ENCODE data around the gene ITGAV.

DNA sequence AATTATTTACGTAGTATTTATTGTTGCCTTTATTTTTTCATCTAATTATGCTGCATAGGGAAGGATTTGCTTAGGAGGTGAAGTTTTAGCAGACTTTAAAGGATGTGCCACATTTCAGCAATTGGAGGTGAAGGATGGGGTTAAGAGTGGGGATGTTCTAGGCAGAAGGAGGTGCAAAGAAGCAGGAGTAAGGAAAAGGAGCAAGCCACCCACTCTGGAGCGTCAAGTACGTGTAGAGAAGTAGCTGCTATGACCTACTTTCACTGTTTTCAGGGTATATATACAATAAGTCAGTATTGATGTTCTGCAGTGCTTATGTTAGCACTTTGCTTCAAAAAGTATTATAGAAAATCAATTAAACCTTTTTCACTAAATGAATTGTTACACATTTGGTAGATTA, 34.4 kb downstream of the ITGAV start:
- TF ChIP-seq, protein P1, sequence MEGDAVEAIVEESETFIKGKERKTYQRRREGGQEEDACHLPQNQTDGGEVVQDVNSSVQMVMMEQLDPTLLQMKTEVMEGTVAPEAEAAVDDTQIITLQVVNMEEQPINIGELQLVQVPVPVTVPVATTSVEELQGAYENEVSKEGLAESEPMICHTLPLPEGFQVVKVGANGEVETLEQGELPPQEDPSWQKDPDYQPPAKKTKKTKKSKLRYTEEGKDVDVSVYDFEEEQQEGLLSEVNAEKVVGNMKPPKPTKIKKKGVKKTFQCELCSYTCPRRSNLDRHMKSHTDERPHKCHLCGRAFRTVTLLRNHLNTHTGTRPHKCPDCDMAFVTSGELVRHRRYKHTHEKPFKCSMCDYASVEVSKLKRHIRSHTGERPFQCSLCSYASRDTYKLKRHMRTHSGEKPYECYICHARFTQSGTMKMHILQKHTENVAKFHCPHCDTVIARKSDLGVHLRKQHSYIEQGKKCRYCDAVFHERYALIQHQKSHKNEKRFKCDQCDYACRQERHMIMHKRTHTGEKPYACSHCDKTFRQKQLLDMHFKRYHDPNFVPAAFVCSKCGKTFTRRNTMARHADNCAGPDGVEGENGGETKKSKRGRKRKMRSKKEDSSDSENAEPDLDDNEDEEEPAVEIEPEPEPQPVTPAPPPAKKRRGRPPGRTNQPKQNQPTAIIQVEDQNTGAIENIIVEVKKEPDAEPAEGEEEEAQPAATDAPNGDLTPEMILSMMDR (IDR thresholded peaks at IDR 0.05) = no peak
- TF ChIP-seq POLR2A (IDR thresholded peaks at IDR 0.05) = no peak

All from lower leg skin (tissue), 3 donors.